OCI-LY3 (cell line): ENCODE measurements around the gene PYCR2.

Source experiments
- CTCF ChIP-seq: fragments of 200-600, 300-600 bp; sonication (generic); IDR thresholded peaks from 2 replicates; pipeline ENCODE4 v1.5.1; 2014; ENCODE audit warnings: antibody characterized with exemption, low read length, low read depth
- EZH2phosphoT487 ChIP-seq: fragments of 200-600 bp; shearing (Covaris generic); IDR thresholded peaks from 2 replicates; pipeline ENCODE4 v1.6.1; 2018; ENCODE audit warnings: antibody characterized with exemption, mixed run types, low read depth

GRCh38 chr1:225923692-225924555 lies at the start of gene PYCR2:
- TF ChIP-seq CTCF (no peak), EZH2phosphoT487 (no peak)
